Left ventricle myocardium inferior (tissue), 1 donor: ENCODE data around the gene RDH16. TPM values are rescaled to one million over a fixed set of nuclear protein-coding genes. Genes with fewer than 3 reads are reported as not detected.
"Not testable (repeated sequence)": the region's sequence is repeated elsewhere in the genome, so short reads cannot be mapped to it uniquely, and the experiment has no call there.

Source experiments
- DNase-seq: peaks from one replicate; pipeline ENCODE4 v3.0.0-alpha.2; 2020
- H3K27ac ChIP-seq: fragments of 200-600 bp; replicated peaks from 2 replicates; pipeline ENCODE4 v1.8.0; 2021
- H3K27me3 ChIP-seq: fragments of 200-600 bp; 2 replicates; pipeline ENCODE4 v1.8.0; 2021; ENCODE audit warnings: low read depth
- H3K36me3 ChIP-seq: fragments of 200-600 bp; 2 replicates; pipeline ENCODE4 v1.8.0; 2021
- H3K4me1 ChIP-seq: fragments of 200-600 bp; 2 replicates; pipeline ENCODE4 v1.8.0; 2021
- H3K4me3 ChIP-seq: fragments of 200-600 bp; 2 replicates; pipeline ENCODE4 v1.8.0; 2021; ENCODE audit warnings: mild to moderate bottlenecking, moderate library complexity
- H3K9me3 ChIP-seq: fragments of 200-600 bp; replicated peaks from 2 replicates; pipeline ENCODE4 v1.8.0; 2021
- intact Hi-C: fragments of 100-400 bp; cut with micrococcal nuclease; formaldehyde crosslinking; loops from one replicate; pipeline ENCODE4 v1.11.0; 2022
- total RNA-seq: library from RNA; stranded (reverse); fragmentation: NEBNext Ultra II Directional; extraction: Animal tissue kit (Norgen Biotek cat#: 25700); gene quantifications from one replicate; pipeline ENCODE4 v1.2.1, GENCODE V29; 2021
- TF ChIP-seq, protein P1 (sequence below): fragments of 200-600 bp; IDR thresholded peaks from 2 replicates; pipeline ENCODE4 v1.8.0; 2021; ENCODE audit warnings: antibody characterized with exemption, mild to moderate bottlenecking, borderline replicate concordance
- donor health status: DM: no; HTN: yes; CAD: no; lungs with severe emphysema.

Gene RDH16
- total RNA-seq, 1 donor from 2014 or later: 0.19 TPM

DNA sequence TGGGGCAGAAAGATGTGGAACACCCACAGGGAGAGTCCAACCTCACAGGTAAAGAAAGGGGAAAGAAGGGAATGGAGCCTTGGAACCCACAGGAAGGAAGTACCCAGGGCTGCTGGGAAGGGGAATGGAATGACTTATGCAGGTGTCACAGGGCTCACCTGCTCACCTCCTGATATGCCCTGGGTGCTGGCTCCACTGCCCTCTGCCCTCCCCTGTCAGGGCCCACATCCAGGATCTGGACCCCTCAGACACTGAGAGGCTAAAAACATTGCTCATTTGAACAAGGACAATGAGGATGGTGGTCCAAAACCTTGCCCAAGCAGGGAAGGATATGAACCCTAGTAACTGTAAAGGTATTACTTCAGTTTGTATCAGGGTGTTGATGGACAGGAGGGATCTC lies 29.6 kb upstream of the RDH16 start:
- peak overlapping the region; percentile 0 for H3K4me3 ChIP-seq
- intact Hi-C loops: no loop called here

DNA sequence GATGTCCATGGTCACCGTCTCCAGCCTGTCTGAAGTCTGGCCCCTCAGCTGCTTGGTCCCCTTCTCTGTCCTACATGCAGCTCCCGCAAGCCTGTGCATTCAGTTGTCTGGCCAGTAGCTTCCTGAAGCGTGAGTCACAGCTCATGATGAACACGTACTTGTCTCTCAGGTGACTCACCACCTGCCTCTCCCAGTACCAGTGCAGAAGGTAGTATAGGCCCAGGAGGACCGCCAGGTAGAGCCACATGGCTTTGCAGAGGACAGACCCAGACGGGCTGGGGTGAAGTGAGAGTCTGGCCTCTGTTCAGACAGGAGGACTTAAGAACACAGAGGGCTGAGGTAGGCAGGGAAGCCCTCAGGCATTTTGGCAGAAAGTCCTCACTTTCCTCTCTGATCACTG lies 28.3 kb upstream of the RDH16 start:
- H3K9me3 ChIP-seq, DNase-seq, intact Hi-C loops, H3K27ac ChIP-seq, H3K4me3 ChIP-seq, H3K36me3 ChIP-seq, H3K27me3 ChIP-seq: not testable (repeated sequence)
- peaks cover 24% of the 10 kb centered on the region for H3K4me1 ChIP-seq

More for the DNA sequence above, 29.6 kb upstream of the RDH16 start:
- Histone ChIP-seq H3K27ac (no peak overlapping the region), H3K9me3 (no peaks in the 10 kb centered on the region), H3K27me3 (no peaks in the 10 kb centered on the region), H3K36me3 (no peaks in the 10 kb centered on the region), H3K4me1 (peaks cover 37% of the 10 kb centered on the region)
- TF ChIP-seq, protein P1, sequence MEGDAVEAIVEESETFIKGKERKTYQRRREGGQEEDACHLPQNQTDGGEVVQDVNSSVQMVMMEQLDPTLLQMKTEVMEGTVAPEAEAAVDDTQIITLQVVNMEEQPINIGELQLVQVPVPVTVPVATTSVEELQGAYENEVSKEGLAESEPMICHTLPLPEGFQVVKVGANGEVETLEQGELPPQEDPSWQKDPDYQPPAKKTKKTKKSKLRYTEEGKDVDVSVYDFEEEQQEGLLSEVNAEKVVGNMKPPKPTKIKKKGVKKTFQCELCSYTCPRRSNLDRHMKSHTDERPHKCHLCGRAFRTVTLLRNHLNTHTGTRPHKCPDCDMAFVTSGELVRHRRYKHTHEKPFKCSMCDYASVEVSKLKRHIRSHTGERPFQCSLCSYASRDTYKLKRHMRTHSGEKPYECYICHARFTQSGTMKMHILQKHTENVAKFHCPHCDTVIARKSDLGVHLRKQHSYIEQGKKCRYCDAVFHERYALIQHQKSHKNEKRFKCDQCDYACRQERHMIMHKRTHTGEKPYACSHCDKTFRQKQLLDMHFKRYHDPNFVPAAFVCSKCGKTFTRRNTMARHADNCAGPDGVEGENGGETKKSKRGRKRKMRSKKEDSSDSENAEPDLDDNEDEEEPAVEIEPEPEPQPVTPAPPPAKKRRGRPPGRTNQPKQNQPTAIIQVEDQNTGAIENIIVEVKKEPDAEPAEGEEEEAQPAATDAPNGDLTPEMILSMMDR: no peak
- DNase-seq: no peak

DNA sequence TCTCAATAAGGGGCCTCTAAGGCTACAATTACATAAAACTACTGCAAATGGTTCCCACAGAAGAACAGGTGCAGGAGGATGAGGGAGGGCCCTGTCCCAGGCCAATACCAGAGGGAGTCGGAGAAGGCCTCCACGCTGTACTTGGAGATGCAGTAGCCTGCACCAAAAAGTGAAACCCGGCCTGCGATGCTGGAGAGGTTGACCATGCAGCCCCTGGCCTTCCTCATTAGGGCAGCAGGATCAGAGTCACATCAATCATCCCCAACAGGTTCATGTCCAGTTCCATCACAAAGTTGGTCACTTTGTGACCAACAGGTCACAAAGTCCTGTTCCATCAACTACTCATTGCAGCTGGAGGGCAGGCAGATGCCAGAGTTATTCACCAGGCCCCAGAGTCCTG lies 26.0 kb upstream of the RDH16 start:
- Histone ChIP-seq H3K9me3 (no peaks in the 10 kb centered on the region), H3K4me1 (peaks cover 14% of the 10 kb centered on the region), H3K27me3 (no peaks in the 10 kb centered on the region), H3K27ac (no peak overlapping the region), H3K4me3 (no peak overlapping the region), H3K36me3 (no peaks in the 10 kb centered on the region)
- TF ChIP-seq, protein P1: no peak
- no peak for DNase-seq
- intact Hi-C loops: no loop called here

DNA sequence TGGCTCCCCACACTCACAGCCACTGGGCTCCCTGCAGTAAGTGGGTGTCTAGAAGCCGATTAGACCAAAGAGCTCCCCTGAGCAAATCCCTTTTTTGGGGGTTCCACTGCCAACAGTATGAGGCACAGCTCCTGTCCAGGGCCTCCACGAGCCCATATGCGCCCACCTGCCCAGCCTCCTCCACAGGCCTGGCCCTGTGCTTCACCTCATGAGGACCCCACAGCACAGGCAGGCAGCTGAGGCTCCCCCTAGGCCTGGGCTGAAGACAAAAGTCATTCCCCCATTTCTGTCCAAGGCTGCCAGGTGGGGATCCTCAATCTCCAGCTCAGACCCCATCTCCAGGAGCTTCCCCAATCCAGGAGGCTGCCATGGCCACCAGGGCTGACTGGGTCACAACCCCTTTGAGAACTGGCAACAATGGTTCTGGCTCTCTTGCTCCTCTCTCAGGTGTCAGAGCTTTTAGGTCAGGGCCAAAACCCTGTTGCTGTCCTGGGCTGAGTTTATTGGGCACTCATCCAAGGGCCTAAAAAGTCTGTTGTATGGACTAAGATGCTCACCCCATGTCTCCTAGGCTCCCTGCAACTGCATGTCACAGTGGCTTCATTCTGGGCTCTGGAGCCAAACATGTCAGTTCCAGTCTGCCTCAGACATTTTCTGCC lies 25.3 kb upstream of the RDH16 start:
- H3K27ac ChIP-seq, H3K4me1 ChIP-seq, DNase-seq, H3K4me3 ChIP-seq, H3K36me3 ChIP-seq, intact Hi-C loops, H3K27me3 ChIP-seq, H3K9me3 ChIP-seq: not testable (repeated sequence)

DNA sequence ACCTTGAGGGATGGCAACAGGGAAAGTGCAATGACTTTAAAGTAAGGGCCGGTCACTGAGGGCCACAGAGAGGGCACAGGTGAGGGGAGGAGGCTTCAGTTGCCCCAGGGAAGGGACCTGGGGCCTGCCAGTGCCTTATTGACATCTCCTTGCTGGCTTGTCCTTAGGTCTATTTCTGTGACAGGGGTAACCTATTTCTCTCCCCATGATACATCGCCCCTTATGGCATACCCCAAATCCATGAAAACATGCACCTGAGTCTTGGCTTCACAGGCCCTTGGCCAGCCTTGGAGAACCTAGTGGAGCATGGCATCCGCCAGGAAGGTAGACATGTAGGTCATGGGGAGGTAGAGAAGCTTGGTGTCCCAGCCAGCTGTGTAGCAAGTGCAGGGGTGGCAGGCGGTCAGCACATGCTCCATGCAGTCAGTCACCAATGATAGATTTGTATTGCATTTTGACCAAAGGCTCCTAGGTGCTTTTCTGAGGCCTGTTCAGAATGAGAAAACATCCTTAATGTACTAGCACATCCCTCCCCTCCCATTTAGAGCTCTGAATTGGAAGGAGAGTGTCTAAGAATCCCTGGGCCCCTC lies 23.6 kb upstream of the RDH16 start:
- DNase-seq: no peak
- Histone ChIP-seq H3K27ac (no peak overlapping the region), H3K36me3 (no peaks in the 10 kb centered on the region), H3K9me3 (no peaks in the 10 kb centered on the region), H3K27me3 (no peaks in the 10 kb centered on the region), H3K4me1 (no peaks in the 10 kb centered on the region), H3K4me3 (no peak overlapping the region)
- TF ChIP-seq, protein P1: no peak
- intact Hi-C loops: no loop called here

DNA sequence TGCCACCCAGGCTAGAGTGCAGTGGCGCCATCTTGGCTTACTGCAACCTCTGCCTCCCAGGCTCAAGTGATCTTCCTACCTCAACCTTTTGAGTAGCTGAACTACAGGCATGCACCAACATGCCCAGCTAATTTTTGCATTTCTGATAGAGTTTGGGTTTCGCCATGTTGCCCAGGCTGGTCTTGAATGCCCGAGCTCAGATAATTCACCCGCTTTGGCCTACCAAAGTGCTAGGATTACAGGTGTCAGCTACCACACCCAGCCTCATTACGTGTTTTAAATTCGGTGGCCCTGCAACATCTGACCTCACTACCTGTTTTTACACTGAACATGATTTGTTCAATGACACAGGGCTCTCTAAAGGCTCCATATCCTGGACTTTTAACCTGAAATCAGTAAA lies 22.9 kb upstream of the RDH16 start:
- Histone ChIP-seq H3K4me3 (no peak overlapping the region), H3K27me3 (no peaks in the 10 kb centered on the region), H3K9me3 (no peaks in the 10 kb centered on the region), H3K36me3 (no peaks in the 10 kb centered on the region), H3K4me1 (no peaks in the 10 kb centered on the region), H3K27ac (no peak overlapping the region)
- TF ChIP-seq, protein P1: no peak
- intact Hi-C loops: no loop called here
- no peak for DNase-seq
